Activated CD4-positive, alpha-beta T cell treated with anti-CD3 and anti-CD28 coated beads, Interleukin-2, Interleukin-6, amounts not matched to agents 100 ng/mL and 50 ng/mL, durations not matched to agents 16 hours and 8 hours (primary cell): ENCODE results near the gene NTF4.
"Not testable (repeated sequence)": the region's sequence is repeated elsewhere in the genome, so short reads cannot be mapped to it uniquely, and the experiment has no call there.

Source experiments
- DNase-seq: peaks from one replicate; pipeline ENCODE4 v3.0.0-alpha.2; 2020

NTF4 gene

DNA sequence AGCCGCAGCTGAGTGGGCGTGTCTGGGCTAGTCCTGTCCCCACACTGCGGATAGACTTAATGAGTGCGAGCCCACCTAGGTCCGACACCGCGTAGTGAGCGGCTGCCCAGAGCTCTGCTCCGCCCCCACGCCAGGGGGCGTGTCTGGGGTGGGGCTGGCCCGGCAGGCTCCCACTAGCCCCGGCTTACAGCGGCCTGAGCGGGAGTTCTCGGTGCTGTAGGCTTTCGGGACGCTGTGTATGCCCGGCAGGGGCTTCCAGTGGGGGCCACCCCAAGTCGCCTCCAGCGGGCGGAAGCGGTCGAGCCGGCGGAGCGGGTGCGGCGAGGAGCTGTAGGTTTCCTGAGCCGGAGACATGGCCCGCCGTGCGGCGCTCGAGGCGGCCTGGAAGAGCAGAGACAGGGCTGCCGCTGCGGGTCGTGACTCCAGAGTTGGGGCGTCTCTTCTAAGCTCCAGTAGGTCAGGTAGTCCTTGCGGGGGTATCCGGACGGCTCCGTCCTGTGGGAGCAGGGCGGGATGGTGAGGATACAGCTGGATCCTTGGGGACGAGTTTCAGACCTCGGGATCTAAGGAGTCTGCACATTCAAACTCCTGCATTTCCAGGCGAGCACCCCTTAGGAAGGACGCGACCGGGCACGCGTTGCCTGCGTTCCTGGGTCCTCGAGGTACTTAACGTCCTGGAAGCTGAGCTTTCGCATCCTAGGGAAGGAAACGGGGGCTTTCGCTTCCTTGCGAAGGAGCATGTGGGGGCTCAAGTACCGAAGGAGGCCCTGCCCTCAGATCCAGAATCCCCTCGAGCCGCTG lies 8.3 kb downstream of the NTF4 start:
- peak; percentile 53 for DNase-seq

DNA sequence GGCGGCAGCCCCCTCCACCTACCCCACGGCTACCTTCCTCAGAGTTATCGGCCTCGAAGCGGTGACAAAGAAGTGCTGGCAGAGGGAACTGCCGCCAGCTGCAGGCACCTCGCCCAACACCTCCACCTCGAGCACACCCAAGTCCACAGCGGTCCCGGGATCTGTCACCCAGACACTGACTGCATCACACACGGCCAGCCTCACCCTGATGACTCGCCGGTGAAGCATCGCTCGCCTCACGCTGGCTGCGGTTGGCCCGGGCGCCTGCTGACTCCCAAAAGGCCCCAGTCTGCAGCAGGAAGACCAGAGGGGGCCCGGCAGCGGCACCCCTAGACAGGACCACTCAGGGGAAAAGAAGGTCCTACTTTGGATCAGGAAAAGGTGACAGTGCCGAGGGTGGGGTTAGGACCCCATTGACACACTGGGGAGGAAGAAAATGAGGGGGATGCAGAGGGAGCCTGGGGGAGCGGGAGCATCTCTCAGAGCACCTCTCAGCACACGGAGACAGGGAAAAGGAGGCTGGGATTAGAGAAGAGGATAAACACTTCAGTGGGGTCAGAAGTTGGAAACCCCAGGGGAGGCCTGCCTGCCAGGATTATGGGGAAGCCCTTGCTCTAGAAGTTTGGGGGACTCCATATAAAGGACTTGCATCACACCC lies 14.1 kb downstream of the NTF4 start:
- not testable (repeated sequence) for DNase-seq

DNA sequence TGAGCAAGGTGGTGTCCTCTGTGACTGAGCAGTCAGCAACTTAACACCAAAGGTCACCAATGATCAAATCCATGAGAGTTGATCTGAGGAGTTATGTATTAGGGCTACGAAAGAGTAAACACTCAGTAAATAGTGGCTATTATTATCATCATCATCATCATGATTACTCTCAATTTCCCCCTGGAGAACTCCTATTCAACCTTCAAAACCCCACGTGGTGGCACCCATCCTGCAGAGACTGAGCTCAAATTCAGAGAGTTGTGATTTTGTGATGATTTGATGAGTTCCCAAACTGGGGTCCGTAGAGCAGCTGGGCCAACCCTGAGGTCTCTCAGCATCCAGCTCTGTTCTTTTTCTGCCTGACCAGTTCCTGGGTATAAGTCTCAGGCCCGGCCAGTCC lies 14.8 kb downstream of the NTF4 start:
- DNase-seq, result not testable (repeated sequence)

DNA sequence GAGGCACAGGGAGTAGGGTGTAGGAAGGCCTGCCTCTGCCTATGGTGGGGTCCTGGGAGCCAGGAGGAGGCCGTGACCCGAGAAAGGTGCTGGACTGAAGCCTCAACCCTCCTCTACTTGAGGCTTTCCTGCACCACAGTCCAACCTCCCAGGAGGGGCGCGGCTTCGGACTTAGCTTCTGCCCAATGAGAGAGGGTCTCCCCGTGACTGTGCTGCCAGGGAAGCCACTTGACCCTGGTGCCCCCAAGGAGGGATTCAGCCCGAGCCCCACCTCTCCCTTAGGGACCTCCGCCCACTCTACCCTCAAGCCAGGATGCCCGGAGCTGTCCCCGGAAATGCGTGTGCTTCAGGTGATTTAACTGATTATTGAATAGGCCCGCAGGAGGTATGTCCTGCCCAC lies 15.6 kb downstream of the NTF4 start, which contains the start of gene CGB8:
Gene CGB8 (minus strand): TSS at position 101 of the 400 bp plus-strand sequence. CDS start 372 bp downstream, outside the sequence.
- not testable (repeated sequence) for DNase-seq

DNA sequence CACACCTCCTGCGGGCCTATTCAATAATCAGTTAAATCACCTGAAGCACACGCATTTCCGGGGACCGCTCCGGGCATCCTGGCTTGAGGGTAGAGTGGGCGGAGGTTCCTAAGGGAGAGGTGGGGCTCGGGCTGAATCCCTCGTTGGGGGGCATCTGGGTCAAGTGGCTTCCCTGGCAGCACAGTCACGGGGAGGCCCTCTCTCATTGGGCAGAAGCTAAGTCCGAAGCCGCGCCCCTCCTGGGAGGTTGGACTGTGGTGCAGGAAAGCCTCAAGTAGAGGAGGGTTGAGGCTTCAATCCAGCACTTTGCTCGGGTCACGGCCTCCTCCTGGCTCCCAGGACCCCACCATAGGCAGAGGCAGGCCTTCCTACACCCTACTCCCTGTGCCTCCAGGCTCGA lies 21.1 kb downstream of the NTF4 start, which contains the start of gene CGB5:
Gene CGB5 (plus strand): TSS at position 301 of the 400 bp plus-strand sequence. CDS start 362 bp downstream, outside the sequence.
- DNase-seq, result not testable (repeated sequence)

DNA sequence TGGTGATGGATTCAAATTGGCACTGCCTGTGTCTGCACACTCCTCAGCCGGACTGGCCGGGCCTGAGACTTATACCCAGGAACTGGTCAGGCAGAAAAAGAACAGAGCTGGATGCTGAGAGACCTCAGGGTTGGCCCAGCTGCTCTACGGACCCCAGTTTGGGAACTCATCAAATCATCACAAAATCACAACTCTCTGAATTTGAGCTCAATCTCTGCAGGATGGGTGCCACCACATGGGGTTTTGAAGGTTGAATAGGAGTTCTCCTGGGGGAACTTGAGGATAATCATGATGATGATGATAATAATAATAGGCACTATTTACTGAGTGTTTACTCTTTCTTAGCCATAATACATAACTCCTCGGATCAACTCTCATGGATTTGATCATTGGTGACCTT lies 22.0 kb downstream of the NTF4 start:
- DNase-seq, result not testable (repeated sequence)

DNA sequence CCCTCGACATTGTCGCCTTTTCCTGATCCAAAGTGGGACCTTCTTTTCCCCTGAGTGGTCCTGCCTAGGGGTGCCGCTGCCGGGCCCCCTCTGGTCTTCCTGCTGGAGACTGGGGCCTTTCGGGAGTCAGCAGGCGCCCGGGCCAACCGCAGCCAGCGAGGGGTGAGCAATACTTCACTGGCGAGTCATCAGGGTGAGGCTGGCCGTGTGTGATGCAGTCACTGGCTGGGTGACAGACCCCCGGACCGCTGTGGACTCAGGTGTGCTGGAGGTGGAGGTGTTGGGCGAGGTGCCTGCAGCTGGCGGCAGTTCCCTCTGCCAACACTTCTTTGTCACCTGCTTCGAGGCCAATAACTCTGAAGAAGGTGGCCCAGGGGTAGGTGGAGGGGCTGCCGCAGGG lies 22.4 kb downstream of the NTF4 start:
- no peak for DNase-seq

DNA sequence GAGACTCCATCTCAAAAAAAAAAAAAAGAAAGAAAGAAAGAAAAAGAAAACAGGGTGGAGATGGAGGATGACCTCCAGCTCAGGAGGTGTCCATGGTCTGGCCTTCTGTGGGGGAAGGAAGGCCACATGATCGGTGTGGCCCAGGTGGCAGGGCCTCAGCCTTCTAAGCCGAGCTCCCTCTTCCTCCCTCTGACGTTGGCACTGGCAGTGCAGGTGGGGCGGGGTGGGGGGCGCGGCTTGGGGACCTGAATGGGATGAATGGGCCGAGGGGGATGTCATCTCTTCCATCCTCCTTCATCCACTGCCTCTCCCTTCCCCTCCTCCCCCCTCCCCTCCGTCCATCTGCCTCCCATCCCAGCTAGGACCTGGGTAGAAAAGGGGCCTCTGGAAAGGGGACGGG lies 24.9 kb downstream of the NTF4 start:
- DNase-seq, result not testable (repeated sequence)

DNA sequence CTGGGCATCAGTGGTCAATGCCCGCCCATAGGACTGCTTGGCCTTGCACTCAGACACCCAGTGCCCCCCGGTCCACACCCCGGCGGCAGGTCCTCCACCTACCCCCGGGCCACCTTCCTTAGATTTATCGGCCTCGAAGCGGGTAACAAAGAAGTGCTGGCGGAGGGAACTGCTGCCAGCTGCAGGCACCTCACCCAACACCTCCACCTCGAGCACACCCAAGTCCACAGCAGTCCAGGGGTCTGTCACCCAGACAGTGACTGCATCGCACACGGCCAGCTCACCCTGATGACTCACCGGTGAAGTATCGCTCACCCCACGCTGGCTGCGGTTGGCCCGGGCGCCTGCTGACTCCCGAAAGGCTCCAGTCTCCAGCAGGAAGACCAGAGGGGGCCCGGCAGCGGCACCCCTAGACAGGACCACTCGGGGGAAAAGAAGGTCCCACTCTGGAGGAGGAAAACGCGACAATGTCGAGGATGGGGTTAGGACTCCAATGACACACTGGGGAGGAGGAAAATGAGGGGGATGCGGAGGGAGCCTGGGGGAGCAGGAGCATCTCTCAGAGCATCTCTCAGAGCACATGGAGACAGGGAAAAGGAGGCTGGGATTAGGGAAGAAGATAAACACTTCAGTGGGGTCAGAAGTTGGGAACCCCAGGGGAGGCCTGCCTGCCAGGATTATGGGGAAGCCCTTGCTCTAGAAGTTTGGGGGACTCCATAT lies 25.9 kb downstream of the NTF4 start:
- DNase-seq, result not testable (repeated sequence)

DNA sequence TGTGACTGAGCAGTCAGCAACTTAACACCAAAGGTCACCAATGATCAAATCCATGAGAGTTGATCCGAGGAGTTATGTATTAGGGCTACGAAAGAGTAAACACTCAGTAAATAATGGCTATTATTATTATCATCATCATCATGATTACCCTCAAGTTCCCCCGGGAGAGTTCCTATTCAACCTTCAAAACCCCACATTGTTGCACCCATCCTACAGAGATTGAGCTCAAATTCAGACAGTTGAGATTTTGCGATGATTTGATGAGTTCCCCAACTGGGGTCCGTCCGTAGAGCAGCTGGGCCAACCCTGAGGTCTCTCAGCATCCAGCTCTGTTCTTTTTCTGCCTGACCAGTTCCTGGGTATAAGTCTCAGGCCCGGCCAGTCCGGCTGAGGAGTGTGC lies 26.5 kb downstream of the NTF4 start:
- not testable (repeated sequence) for DNase-seq

DNA sequence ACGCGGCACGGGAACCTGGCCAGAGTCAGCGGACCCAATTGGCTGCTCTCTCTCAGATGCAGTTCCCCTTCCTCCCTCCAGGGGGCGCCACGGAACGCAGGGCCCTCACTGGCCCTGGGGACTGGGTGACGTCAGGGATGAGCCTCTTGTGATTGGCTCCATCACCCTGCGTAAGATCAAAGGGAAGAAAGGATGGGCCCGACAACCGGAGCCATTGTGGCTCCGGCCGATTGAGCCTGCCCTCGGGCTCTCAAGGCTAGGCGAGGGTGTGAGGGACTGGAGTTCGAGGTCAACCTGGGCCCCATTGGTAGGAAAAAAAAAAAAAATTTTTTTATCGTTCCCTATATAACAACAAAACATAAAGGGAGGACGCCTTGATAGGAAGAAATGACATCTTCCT lies 27.8 kb downstream of the NTF4 start, which contains the start of gene CGB1:
Gene CGB1 (minus strand): TSS at position 81 of the 400 bp plus-strand sequence. CDS start 184 bp downstream, outside the sequence.
- DNase-seq, result peak; percentile 80

DNA sequence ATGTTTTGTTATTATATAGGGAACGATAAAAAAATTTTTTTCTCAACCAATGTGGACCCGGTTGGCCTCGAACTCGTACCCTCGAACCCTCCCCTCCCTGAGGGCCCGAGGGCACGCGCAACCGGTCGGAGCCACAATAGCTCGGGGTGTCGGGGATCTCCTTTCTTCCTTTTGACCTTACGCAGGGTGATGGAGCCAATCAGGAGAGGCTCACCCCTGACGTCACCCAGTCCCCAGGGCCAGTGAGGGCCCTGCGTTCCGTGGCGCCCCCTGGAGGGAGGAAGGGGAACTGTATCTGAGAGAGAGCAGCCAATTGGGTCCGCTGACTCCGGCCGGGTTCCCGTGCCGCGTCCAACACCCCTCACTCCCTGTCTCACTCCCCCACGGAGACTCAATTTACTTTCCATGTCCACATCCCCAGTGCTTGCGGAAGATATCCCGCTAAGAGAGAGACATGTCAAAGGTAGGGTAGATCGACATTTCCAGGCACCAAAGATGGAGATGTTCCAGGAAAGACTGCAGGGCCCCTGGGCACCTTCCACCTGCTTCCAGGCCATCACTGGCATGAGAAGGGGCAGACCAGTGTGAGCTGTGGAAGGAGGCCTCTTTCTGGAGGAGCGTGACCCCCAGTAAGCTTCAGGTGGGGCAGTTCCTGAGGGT lies 32.8 kb downstream of the NTF4 start, which contains the start of gene CGB2:
Gene CGB2 (plus strand): TSS at position 249 of the 660 bp plus-strand sequence. CDS start 206 bp downstream, at position 455.
- DNase-seq, result peak; percentile 94

DNA sequence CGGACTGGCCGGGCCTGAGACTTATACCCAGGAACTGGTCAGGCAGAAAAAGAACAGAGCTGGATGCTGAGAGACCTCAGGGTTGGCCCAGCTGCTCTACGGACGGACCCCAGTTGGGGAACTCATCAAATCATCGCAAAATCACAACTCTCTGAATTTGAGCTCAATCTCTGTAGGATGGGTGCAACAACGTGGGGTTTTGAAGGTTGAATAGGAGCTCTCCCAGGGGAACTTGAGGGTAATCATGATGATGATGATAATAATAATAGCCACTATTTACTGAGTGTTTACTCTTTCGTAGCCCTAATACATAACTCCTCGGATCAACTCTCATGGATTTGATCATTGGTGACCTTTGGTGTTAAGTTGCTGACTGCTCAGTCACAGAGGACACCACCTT lies 34.3 kb downstream of the NTF4 start:
- DNase-seq, result not testable (repeated sequence)

DNA sequence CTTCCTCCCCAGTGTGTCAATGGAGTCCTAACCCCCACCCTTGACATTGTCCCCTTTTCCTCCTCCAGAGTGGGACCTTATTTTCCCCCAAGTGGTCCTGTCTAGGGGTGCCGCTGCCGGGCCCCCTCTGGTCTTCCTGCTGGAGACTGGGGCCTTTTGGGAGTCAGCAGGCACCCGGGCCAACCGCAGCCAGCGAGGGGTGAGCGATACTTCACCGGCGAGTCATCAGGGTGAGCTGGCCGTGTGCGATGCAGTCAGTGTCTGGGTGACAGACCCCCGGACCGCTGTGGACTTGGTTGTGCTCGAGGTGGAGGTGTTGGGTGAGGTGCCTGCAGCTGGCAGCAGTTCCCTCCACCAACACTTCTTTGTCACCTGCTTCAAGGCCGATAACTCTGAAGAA lies 34.9 kb downstream of the NTF4 start:
- not testable (repeated sequence) for DNase-seq

DNA sequence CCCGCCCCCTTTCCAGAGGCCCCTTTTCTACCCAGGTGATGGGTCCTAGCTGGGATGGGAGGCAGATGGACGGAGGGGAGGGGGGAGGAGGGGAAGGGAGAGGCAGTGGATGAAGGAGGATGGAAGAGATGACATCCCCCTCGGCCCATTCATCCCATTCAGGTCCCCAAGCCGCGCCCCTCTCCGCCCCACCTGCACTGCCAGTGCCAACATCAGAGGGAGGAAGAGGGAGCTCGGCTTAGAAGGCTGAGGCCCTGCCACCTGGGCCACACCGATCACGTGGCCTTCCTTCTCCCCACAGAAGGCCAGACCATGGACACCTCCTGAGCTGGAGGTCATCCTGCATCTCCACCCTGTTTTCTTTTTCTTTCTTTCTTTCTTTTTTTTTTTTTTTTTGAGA lies 35.9 kb downstream of the NTF4 start:
- not testable (repeated sequence) for DNase-seq

DNA sequence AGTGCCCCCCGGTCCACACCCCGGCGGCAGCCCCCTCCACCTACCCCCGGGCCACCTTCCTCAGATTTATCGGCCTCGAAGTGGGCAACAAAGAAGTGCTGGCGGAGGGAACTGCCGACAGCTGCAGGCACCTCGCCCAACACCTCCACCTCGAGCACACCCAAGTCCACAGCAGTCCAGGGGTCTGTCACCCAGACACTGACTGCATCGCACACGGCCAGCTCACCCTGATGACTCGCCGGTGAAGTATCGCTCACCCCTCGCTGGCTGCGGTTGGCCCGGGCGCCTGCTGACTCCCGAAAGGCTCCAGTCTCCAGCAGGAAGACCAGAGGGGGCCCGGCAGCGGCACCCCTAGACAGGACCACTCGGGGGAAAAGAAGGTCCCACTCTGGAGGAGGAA lies 39.0 kb downstream of the NTF4 start:
- DNase-seq, result not testable (repeated sequence)

DNA sequence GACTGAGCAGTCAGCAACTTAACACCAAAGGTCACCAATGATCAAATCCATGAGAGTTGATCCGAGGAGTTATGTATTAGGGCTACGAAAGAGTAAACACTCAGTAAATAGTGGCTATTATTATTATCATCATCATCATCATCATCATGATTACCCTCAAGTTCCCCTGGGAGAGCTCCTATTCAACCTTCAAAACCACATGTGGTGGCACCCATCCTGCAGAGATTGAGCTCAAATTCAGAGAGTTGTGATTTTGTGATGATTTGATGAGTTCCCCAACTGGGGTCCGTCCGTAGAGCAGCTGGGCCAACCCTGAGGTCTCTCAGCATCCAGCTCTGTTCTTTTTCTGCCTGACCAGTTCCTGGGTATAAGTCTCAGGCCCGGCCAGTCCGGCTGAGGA lies 39.5 kb downstream of the NTF4 start:
- not testable (repeated sequence) for DNase-seq

DNA sequence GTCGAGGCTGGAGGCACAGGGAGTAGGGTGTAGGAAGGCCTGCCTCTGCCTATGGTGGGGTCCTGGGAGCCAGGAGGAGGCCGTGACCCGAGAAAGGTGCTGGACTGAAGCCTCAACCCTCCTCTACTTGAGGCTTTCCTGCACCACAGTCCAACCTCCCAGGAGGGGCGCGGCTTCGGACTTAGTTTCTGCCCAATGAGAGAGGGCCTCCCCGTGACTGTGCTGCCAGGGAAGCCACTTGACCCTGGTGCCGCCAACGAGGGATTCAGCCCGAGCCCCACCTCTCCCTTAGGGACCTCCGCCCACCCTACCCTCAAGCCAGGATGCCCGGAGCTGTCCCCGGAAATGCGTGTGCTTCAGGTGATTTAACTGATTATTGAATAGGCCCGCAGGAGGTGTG lies 40.4 kb downstream of the NTF4 start, which contains the start of gene CGB3:
Gene CGB3 (minus strand): TSS at position 101 of the 400 bp plus-strand sequence. CDS start 362 bp downstream, outside the sequence.
- DNase-seq, result not testable (repeated sequence)

DNA sequence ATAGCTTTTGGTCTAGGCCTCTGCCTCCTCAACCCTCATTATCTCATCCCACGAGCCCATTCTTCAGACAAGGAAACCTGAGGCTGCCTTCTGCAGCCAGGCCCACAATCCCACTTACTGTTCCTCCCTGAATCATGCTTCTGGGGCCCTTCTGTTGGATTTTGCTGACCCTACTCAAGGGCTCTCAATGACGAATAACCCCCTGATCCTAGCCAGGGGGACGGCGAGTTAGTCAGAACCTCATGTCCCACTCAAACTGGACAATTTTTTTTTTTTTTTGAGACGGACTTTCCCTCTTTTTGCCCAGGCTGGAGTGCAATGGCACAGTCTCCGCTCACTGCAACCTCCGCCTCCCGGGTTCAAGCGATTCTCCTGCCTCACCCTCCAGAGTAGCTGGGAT lies 42.5 kb downstream of the NTF4 start:
- DNase-seq, result no peak

DNA sequence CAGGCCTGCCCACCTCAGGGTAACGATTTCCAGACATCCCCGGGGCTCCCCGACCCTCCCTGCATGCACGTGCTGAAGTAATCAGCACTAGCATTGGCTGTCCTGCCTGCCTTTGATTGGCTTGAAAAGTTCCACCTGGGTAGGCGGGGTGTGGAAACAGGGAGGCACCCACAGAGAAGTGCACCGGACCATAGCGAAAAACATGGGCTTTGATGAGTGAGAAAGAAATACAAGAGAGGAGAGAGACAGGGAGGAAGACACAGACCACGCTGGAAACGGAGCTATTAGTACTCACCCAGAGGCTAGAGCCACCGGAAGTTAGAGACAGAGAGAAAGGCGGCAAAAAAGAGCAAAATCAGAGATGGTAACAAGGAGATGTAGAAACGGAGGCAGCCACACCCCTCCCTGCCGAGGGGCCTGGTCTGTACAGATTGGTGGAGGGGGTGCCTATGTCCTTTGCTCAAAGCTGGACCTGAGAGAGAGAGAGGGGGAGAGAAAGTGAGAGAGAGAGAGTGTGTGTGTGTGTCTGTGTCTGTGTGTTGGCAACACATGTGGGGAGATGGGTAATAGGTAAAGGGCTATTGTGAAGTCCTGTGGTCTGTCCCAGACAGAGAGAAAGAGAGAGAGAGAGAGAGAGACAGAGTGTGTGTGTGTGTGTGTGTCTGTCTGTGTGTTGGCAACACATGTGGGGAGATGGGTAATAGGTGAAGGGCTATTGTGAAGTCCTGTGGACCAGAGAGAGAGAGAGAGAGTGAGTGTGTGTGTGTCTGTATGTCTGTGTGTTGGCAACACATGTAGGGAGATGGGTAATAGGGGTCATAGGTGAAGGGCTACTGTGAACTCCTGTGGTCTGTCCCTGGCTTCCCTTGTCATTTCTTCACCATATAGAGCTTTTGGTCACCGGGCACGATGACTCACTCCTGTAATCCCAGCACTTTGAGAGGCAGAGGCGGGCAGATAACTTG lies 43.4 kb downstream of the NTF4 start:
- DNase-seq, result peak; percentile 44

DNA sequence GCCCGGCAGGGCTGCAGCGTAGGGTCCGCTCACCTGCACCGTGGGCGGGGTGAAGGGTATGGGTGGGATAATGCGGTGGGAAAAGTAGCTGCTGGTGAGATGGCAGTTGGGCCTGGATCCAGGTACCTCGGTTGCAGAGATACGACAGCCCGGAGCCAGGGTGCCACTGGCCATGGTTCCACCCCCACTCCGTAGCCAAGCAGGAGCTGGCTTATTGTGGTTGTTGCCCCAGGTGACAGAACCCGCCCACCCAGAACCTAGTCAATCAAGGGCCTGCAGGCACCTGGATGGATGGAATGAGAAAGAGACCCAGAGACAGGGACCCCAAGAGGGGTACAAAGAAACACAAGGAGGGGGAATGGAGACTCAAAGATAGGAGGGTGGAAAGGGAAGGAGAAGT lies 44.3 kb downstream of the NTF4 start:
- no peak for DNase-seq
